HEK293 (cell line): ENCODE measurements around the gene CD276.

ENCODE experiments used
- HOXC10 ChIP-seq: sonication (generic); formaldehyde crosslinking; IDR thresholded peaks from 2 replicates; pipeline ENCODE4 v1.8.1; 2023; ENCODE audit warnings: mild to moderate bottlenecking, missing genetic modification reagents
- KLF1 ChIP-seq: fragments of 450-650 bp; formaldehyde crosslinking; IDR thresholded peaks from 2 replicates; pipeline ENCODE4 v1.5.1; 2016; ENCODE audit warnings: missing biosample characterization, missing genetic modification characterization
- KLF9 ChIP-seq: fragments of 450-650 bp; formaldehyde crosslinking; IDR thresholded peaks from 2 replicates; pipeline ENCODE4 v1.5.1; 2016; ENCODE audit warnings: missing biosample characterization, missing genetic modification characterization, low read depth
- MEIS1 ChIP-seq: sonication (generic); formaldehyde crosslinking; IDR thresholded peaks from 2 replicates; pipeline ENCODE4 v1.8.1; 2022; ENCODE audit warnings: missing genetic modification reagents, mild to moderate bottlenecking, borderline replicate concordance
- PRDM10 ChIP-seq: fragments of 450-650 bp; formaldehyde crosslinking; IDR thresholded peaks from 2 replicates; pipeline ENCODE4 v1.5.1; 2016; ENCODE audit warnings: missing biosample characterization, missing genetic modification characterization
- TCF7L2 ChIP-seq: IDR thresholded peaks from 2 replicates; pipeline ENCODE4 v1.6.1; 2011; ENCODE audit warnings: low read depth, mild to moderate bottlenecking, inconsistent platforms, low read length, moderate library complexity, borderline replicate concordance
- TSHZ1 ChIP-seq: fragments of 450-650 bp; formaldehyde crosslinking; IDR thresholded peaks from 2 replicates; pipeline ENCODE4 v1.5.1; 2016; ENCODE audit warnings: missing biosample characterization, missing genetic modification characterization, borderline replicate concordance
- ZFHX2 ChIP-seq: fragments of 450-650 bp; formaldehyde crosslinking; conservative IDR thresholded peaks from 2 replicates; pipeline ENCODE4 v1.5.1; 2016; ENCODE audit warnings: missing biosample characterization, missing genetic modification characterization
- ZFP3 ChIP-seq: fragments of 450-650 bp; formaldehyde crosslinking; IDR thresholded peaks from 2 replicates; pipeline ENCODE4 v1.5.1; 2016; ENCODE audit warnings: low read depth, missing biosample characterization, missing genetic modification characterization
- ZNF16 ChIP-seq: fragments of 450-650 bp; formaldehyde crosslinking; IDR thresholded peaks from 2 replicates; pipeline ENCODE4 v1.5.1; 2016; ENCODE audit warnings: low read depth, missing biosample characterization, missing genetic modification characterization
- ZNF175 ChIP-seq: fragments of 450-650 bp; formaldehyde crosslinking; IDR thresholded peaks from 2 replicates; pipeline ENCODE4 v1.5.1; 2016; ENCODE audit warnings: missing biosample characterization, missing genetic modification characterization
- ZNF248 ChIP-seq: fragments of 450-650 bp; formaldehyde crosslinking; IDR thresholded peaks from 2 replicates; pipeline ENCODE4 v1.5.1; 2017; ENCODE audit warnings: missing biosample characterization, missing genetic modification characterization
- ZNF292 ChIP-seq: fragments of 450-650 bp; formaldehyde crosslinking; IDR thresholded peaks from 2 replicates; pipeline ENCODE4 v1.5.1; 2016; ENCODE audit warnings: low read depth, missing biosample characterization, missing genetic modification characterization, borderline replicate concordance
- ZNF423 ChIP-seq: fragments of 450-650 bp; formaldehyde crosslinking; IDR thresholded peaks from 2 replicates; pipeline ENCODE4 v1.5.1; 2016; ENCODE audit warnings: missing biosample characterization, missing genetic modification characterization
- ZNF555 ChIP-seq: fragments of 450-650 bp; formaldehyde crosslinking; conservative IDR thresholded peaks from 2 replicates; pipeline ENCODE4 v1.5.1; 2017; ENCODE audit warnings: missing biosample characterization, mild to moderate bottlenecking, missing genetic modification characterization, inconsistent platforms
- ZNF654 ChIP-seq: fragments of 450-650 bp; formaldehyde crosslinking; IDR thresholded peaks from 2 replicates; pipeline ENCODE4 v1.5.1; 2016; ENCODE audit warnings: low read depth, missing biosample characterization, missing genetic modification characterization
- TF ChIP-seq, protein P1 (sequence below): fragments of 450-650 bp; formaldehyde crosslinking; IDR thresholded peaks from 2 replicates; pipeline ENCODE4 v1.5.1; 2016; ENCODE audit warnings: missing biosample characterization, missing genetic modification characterization, borderline replicate concordance
- TF ChIP-seq, protein P2 (sequence below): fragments of 450-650 bp; formaldehyde crosslinking; conservative IDR thresholded peaks from 2 replicates; pipeline ENCODE4 v1.5.1; 2016; ENCODE audit warnings: low read depth, missing biosample characterization, missing genetic modification characterization
- TF ChIP-seq, protein P3 (sequence below): fragments of 450-650 bp; formaldehyde crosslinking; IDR thresholded peaks from 2 replicates; pipeline ENCODE4 v1.5.1; 2016; ENCODE audit warnings: missing biosample characterization, missing genetic modification characterization, borderline replicate concordance

The CD276 gene

GRCh38 chr15:73684581-73685455 lies 635 bp downstream of the CD276 start (continued):
- TF ChIP-seq, protein P1, sequence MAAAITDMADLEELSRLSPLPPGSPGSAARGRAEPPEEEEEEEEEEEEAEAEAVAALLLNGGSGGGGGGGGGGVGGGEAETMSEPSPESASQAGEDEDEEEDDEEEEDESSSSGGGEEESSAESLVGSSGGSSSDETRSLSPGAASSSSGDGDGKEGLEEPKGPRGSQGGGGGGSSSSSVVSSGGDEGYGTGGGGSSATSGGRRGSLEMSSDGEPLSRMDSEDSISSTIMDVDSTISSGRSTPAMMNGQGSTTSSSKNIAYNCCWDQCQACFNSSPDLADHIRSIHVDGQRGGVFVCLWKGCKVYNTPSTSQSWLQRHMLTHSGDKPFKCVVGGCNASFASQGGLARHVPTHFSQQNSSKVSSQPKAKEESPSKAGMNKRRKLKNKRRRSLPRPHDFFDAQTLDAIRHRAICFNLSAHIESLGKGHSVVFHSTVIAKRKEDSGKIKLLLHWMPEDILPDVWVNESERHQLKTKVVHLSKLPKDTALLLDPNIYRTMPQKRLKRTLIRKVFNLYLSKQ (tag by site-specific recombination), result no peak
- no peak for TF ChIP-seq ZFP3 (tag by site-specific recombination)
- TF ChIP-seq, protein P2, sequence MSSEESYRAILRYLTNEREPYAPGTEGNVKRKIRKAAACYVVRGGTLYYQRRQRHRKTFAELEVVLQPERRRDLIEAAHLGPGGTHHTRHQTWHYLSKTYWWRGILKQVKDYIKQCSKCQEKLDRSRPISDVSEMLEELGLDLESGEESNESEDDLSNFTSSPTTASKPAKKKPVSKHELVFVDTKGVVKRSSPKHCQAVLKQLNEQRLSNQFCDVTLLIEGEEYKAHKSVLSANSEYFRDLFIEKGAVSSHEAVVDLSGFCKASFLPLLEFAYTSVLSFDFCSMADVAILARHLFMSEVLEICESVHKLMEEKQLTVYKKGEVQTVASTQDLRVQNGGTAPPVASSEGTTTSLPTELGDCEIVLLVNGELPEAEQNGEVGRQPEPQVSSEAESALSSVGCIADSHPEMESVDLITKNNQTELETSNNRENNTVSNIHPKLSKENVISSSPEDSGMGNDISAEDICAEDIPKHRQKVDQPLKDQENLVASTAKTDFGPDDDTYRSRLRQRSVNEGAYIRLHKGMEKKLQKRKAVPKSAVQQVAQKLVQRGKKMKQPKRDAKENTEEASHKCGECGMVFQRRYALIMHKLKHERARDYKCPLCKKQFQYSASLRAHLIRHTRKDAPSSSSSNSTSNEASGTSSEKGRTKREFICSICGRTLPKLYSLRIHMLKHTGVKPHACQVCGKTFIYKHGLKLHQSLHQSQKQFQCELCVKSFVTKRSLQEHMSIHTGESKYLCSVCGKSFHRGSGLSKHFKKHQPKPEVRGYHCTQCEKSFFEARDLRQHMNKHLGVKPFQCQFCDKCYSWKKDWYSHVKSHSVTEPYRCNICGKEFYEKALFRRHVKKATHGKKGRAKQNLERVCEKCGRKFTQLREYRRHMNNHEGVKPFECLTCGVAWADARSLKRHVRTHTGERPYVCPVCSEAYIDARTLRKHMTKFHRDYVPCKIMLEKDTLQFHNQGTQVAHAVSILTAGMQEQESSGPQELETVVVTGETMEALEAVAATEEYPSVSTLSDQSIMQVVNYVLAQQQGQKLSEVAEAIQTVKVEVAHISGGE, result peak; percentile 55; the same call in 1 of the 2 replicates
- TF ChIP-seq ZNF423 (tag by site-specific recombination), result no peak
- TF ChIP-seq ZNF175 (tag by site-specific recombination), result no peak
- no peak for TF ChIP-seq ZNF555 (tag by site-specific recombination)
- TF ChIP-seq PRDM10 (tag by site-specific recombination), result peak; percentile 86
- no peak for TF ChIP-seq ZNF248
- TF ChIP-seq HOXC10 (CRISPR knock-in tag), result no peak
- TF ChIP-seq ZFHX2 (tag by site-specific recombination), result peak; percentile 95
- TF ChIP-seq, protein P3, sequence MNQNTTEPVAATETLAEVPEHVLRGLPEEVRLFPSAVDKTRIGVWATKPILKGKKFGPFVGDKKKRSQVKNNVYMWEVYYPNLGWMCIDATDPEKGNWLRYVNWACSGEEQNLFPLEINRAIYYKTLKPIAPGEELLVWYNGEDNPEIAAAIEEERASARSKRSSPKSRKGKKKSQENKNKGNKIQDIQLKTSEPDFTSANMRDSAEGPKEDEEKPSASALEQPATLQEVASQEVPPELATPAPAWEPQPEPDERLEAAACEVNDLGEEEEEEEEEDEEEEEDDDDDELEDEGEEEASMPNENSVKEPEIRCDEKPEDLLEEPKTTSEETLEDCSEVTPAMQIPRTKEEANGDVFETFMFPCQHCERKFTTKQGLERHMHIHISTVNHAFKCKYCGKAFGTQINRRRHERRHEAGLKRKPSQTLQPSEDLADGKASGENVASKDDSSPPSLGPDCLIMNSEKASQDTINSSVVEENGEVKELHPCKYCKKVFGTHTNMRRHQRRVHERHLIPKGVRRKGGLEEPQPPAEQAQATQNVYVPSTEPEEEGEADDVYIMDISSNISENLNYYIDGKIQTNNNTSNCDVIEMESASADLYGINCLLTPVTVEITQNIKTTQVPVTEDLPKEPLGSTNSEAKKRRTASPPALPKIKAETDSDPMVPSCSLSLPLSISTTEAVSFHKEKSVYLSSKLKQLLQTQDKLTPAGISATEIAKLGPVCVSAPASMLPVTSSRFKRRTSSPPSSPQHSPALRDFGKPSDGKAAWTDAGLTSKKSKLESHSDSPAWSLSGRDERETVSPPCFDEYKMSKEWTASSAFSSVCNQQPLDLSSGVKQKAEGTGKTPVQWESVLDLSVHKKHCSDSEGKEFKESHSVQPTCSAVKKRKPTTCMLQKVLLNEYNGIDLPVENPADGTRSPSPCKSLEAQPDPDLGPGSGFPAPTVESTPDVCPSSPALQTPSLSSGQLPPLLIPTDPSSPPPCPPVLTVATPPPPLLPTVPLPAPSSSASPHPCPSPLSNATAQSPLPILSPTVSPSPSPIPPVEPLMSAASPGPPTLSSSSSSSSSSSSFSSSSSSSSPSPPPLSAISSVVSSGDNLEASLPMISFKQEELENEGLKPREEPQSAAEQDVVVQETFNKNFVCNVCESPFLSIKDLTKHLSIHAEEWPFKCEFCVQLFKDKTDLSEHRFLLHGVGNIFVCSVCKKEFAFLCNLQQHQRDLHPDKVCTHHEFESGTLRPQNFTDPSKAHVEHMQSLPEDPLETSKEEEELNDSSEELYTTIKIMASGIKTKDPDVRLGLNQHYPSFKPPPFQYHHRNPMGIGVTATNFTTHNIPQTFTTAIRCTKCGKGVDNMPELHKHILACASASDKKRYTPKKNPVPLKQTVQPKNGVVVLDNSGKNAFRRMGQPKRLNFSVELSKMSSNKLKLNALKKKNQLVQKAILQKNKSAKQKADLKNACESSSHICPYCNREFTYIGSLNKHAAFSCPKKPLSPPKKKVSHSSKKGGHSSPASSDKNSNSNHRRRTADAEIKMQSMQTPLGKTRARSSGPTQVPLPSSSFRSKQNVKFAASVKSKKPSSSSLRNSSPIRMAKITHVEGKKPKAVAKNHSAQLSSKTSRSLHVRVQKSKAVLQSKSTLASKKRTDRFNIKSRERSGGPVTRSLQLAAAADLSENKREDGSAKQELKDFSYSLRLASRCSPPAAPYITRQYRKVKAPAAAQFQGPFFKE (tag by site-specific recombination), result no peak
- TF ChIP-seq KLF1 (tag by site-specific recombination), result peak; percentile 81; the same call in 1 of the 2 replicates
- TF ChIP-seq ZNF654, result no peak
- no peak; the same call in 1 of the 2 replicates for TF ChIP-seq TSHZ1 (tag by site-specific recombination)
- TF ChIP-seq MEIS1 (CRISPR knock-in tag), result no peak
- no peak for TF ChIP-seq ZNF292 (tag by site-specific recombination)
- peak; percentile 53; the same call in 1 of the 2 replicates for TF ChIP-seq KLF9 (tag by site-specific recombination)
- TF ChIP-seq TCF7L2, result no peak
- TF ChIP-seq ZNF16 (tag by site-specific recombination), result no peak
